Forelimb muscle (tissue), 1 donor: Measurements from ENCODE around the gene MLPH. TPM values are rescaled to one million over a fixed set of nuclear protein-coding genes. Genes with fewer than 3 reads are reported as not detected.

Experiments used
- DNase-seq: peaks from one replicate; pipeline ENCODE4 v3.0.0-alpha.2; 2013; ENCODE audit warnings: low read depth
- polyA plus RNA-seq: library from polyadenylated mRNA; unstranded; fragments of 120-200 nt; gene quantifications from one replicate; pipeline ENCODE4 v1.2.1, GENCODE V29; 2013; ENCODE audit not compliant: insufficient read length

MLPH gene
- polyA plus RNA-seq, 1 donor = 1.0 TPM

- DNase-seq = no peak
Observed at GRCh38 chr2:237497009-237497837, 10.2 kb downstream of the MLPH start.

GRCh38 chr2:237497838-237498186, 10.8 kb downstream of the MLPH start:
- DNase-seq = no peak

GRCh38 chr2:237498341-237498740, 11.3 kb downstream of the MLPH start:
- no peak for DNase-seq

GRCh38 chr2:237500681-237501424, 13.8 kb downstream of the MLPH start:
- no peak for DNase-seq

GRCh38 chr2:237501892-237502513, 15.0 kb downstream of the MLPH start:
- no peak for DNase-seq

- DNase-seq = no peak
Observed at GRCh38 chr2:237503201-237503600, 16.1 kb downstream of the MLPH start.

- DNase-seq = no peak
Observed at GRCh38 chr2:237505188-237505939, 18.3 kb downstream of the MLPH start.

GRCh38 chr2:237507512-237507911, 20.5 kb downstream of the MLPH start:
- no peak for DNase-seq

- no peak for DNase-seq
Observed at GRCh38 chr2:237508361-237508760, 21.3 kb downstream of the MLPH start.

GRCh38 chr2:237509151-237509550, 22.1 kb downstream of the MLPH start:
- no peak for DNase-seq

GRCh38 chr2:237509905-237510304, 22.9 kb downstream of the MLPH start:
- DNase-seq = no peak

GRCh38 chr2:237510502-237511217, 23.6 kb downstream of the MLPH start:
- no peak for DNase-seq

GRCh38 chr2:237511433-237511832, 24.4 kb downstream of the MLPH start:
- DNase-seq = peak; percentile 35

- DNase-seq = no peak
Observed at GRCh38 chr2:237511885-237512405, 24.9 kb downstream of the MLPH start.

- DNase-seq = peak; percentile 48
Observed at GRCh38 chr2:237512774-237513466, 25.9 kb downstream of the MLPH start.

- no peak for DNase-seq
Observed at GRCh38 chr2:237513693-237514092, 26.6 kb downstream of the MLPH start.

- no peak for DNase-seq
Observed at GRCh38 chr2:237514474-237515130, 27.6 kb downstream of the MLPH start.

- no peak for DNase-seq
Observed at GRCh38 chr2:237515166-237515565, 28.1 kb downstream of the MLPH start.

- DNase-seq = no peak
Observed at GRCh38 chr2:237515621-237516275, 28.7 kb downstream of the MLPH start.
